HG02870 (cell line): ENCODE data around the gene PPM1M.

Experiments
- ATAC-seq: cut with Tn5 transposase; IDR thresholded peaks from one replicate; pipeline ENCODE4 v1.9.1; 2021; ENCODE audit warnings: mild to moderate bottlenecking, moderate library complexity; ENCODE audit not compliant: unreplicated experiment

PPM1M gene

GRCh38 chr3:52293491-52294319, 48.1 kb downstream of the PPM1M start:
- ATAC-seq = no peak

GRCh38 chr3:52294320-52295150, 49.0 kb downstream of the PPM1M start:
- no peak for ATAC-seq

DNA sequence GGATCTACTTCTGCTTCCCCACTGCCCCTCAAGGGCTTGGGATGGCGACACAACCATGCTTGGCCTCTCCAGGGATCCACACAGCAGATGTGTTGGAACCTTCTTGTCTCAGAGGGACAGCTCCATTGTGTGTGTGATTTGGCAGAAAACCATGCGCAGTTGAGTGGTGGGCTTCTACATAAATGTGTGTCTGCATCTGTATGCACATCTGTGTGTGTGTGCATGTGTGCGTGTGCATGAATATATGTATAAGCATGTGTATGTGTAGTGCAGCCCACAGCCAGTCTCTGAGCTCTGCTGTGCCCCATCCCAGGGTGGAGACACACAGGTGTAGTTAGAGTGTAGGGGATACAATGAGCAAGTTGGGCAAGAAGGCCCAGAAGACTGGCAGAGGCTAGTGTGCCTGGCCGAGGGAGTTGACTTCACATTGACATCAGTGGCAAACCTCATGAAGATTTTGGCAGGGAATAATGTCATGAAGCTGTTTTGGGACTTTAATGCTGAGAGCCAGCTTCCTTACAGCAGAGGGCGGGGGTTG, 50.2 kb downstream of the PPM1M start:
- no peak for ATAC-seq

DNA sequence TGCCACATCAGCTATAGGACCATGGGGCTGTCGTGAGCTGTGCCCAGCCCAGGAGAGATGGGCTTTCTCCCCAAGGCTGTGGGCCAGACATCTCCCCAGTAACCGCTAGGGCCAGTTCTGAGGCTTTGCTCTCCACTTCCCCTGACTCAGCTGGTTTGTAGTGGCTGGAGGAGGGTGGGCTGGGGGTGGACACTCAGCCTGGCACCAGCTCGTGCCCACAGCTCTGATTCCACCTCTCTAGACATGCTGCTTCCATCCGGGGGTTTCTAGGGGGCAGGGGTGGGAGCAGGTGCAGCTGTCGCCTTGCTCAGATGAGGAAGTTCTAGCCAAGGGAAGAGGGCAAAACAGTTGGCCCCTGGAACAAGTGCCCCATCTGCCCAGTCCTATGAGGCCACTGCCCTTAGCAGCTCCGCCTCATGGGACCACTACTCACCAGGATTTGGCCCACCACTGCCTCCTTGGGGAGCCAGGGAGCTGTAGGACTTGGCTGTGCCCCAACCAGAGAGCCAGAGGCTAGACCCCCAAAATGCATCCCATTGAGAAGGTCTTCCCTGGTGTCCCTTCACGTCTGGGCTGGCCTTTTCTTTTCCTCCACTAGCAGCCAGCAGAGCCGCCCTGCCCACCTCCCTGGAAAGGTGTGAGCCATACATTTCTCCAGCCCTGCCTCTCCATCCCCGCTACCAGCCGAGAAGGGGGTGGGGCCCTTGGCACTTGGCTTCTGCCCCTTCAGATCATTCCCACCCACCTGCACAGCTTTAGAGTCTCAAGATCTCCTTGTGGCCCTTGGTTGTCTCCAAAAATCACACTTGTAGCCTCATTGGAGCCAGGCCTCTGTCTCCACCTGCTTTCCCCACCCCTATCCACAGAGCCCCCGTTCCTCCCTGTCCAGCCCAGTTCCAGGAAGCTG, 51.9 kb downstream of the PPM1M start:
- ATAC-seq = no peak

GRCh38 chr3:52298149-52299098, 52.9 kb downstream of the PPM1M start:
- ATAC-seq = no peak

GRCh38 chr3:52299247-52299878, 53.8 kb downstream of the PPM1M start:
- no peak for ATAC-seq
